ENCODE data around the gene YJEFN3. TPM values are rescaled to one million over a fixed set of nuclear protein-coding genes. Genes with fewer than 3 reads are reported as not detected.

YJEFN3 gene
- total and polyA plus RNA-seq, 2 of the 8 experiments (the other 6 are each of a cell fraction or from before 2014, with no cell fraction given) = 5.7 to 9.4 TPM

DNA sequence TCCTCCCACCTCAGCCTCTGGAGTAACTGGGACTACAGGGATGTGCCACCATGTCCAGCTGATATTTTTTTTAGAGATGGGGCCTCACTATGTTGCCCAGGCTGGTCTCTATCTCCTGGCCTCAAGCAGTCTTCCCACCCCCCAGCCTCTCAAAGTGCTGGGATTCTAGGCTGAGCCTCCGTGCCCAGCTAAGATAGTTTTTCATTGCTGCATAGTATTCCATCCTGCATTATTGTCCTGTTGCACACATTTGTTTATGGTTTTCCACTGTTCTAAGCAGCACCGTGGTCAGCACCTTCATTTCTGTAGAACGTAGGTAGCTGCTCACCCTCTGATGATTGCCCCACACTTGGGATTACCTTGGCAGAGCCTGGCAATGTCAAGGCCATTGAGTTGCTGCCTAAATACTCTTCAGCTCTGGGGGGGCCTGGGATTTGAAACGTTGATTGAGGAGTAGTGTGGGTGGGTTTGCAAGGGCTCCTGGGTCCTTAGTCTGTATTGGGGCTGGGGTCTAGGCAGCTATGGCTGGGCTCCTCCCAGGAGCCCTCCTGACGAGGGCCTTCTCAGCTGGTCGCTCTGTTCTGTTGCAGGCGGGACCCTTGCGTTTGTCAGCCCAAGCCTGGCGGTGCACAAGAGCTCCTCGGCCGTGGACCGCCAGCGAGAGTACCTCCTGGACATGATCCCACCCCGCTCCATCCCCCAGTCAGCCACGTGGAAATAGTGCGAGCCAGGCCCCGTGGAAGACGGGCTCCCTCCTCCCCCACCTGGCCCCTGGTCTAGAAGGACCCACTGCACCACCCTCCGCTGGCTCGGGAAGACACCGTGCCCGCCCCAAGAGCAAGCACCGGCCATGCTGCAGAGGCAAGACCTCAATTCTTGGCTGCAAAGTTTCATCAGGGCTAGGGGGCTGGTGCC, 23.7 kb upstream of the YJEFN3 start (continued):
- TF ChIP-seq TCF12 (IDR thresholded peaks at IDR 0.05; ENCODE audit: low read depth, low read length) (no peak), EGR1 (IDR thresholded peaks at IDR 0.05; ENCODE audit: borderline replicate concordance, low read depth, low read length) (no peak), RFX5 (IDR thresholded peaks at IDR 0.05; ENCODE audit: borderline replicate concordance, low read depth, low read length) (no peak), KDM1A (IDR thresholded peaks at IDR 0.05; ENCODE audit: borderline replicate concordance, low read length) (no peak), HDAC6 (IDR thresholded peaks at IDR 0.05; ENCODE audit: low read depth, low read length) (no peak), FOSL1 (IDR thresholded peaks at IDR 0.05; ENCODE audit: insufficient read depth, low read depth, low read length) (no peak), CEBPB (IDR thresholded peaks at IDR 0.05; ENCODE audit: low read depth, low read length) (no peak), CTBP2 (IDR thresholded peaks at IDR 0.05; ENCODE audit: borderline replicate concordance, insufficient read depth, insufficient read length, low read length) (no peak)

Measured in H1 (cell line).